IMR-90 (cell line): ENCODE data around the gene MINDY1. TPM values are rescaled to one million over a fixed set of nuclear protein-coding genes. Genes with fewer than 3 reads are reported as not detected.

Source experiments
- ATAC-seq: fragments of 200-7000 bp; cut with Tn5 transposase; 2 replicates; pipeline ENCODE4 v1.9.1; 2020; ENCODE audit warnings: low read depth, mild to moderate bottlenecking, moderate library complexity
- BruUV-seq: library from RNA; stranded (reverse); fragments of 400-500 nt; replicated peaks from 2 replicates; lab custom pipeline; 2021; lab: Mats Ljungman, UMichigan
- CTCF ChIA-PET: fragments of 300-600 bp; formaldehyde crosslinking; extraction: SDS; loops from one replicate; lab custom pipeline; 2021; ENCODE audit warnings: antibody characterized with exemption; lab: Yijun Ruan, JAX
- POLR2A ChIA-PET: fragments of 300-600 bp; sonication (Branson Sonifier 250); formaldehyde crosslinking; loops from one replicate; lab custom pipeline; 2022; ENCODE audit warnings: antibody characterized with exemption; ENCODE audit not compliant: unreplicated experiment; lab: Charles Lee
- DNase-seq: peaks from one replicate; pipeline ENCODE4 v3.0.0; 2013
- H2AFZ ChIP-seq: replicated peaks from 2 replicates; pipeline ENCODE3; 2013; ENCODE audit warnings: low read length, mild to moderate bottlenecking; ENCODE audit not compliant: poor library complexity
- H2AK5ac ChIP-seq: 2 replicates; pipeline ENCODE4 v1.6.1; 2013; ENCODE audit warnings: low read depth, low read length, inconsistent platforms
- H2AK9ac ChIP-seq: replicated peaks from 2 replicates; pipeline ENCODE3; 2013; ENCODE audit warnings: mild to moderate bottlenecking, low read depth, low read length, moderate library complexity; ENCODE audit not compliant: poor library complexity
- H2BK120ac ChIP-seq: 2 replicates; pipeline ENCODE4 v1.6.1; 2013; ENCODE audit warnings: low read depth, low read length, inconsistent platforms
- H2BK15ac ChIP-seq: 3 replicates; pipeline ENCODE4 v1.6.1; 2013; ENCODE audit warnings: low read depth, low read length, inconsistent platforms
- H2BK20ac ChIP-seq: 2 replicates; pipeline ENCODE4 v1.6.1; 2013; ENCODE audit warnings: low read depth, mild to moderate bottlenecking, inconsistent platforms, low read length, moderate library complexity
- H2BK5ac ChIP-seq: 2 replicates; pipeline ENCODE4 v1.6.1; 2013; ENCODE audit warnings: mild to moderate bottlenecking, low read depth, low read length, inconsistent platforms; ENCODE audit not compliant: poor library complexity, severe bottlenecking
- H3K14ac ChIP-seq: replicated peaks from 2 replicates; pipeline ENCODE4 v1.6.1; 2013; ENCODE audit warnings: low read depth, low read length, inconsistent platforms
- H3K18ac ChIP-seq: 2 replicates; pipeline ENCODE4 v1.6.1; 2013; ENCODE audit warnings: low read depth, low read length, control low read depth
- H3K23ac ChIP-seq: 2 replicates; pipeline ENCODE4 v1.6.1; 2013; ENCODE audit warnings: low read depth, low read length, inconsistent platforms
- H3K27ac ChIP-seq: 2 replicates; pipeline ENCODE4 v1.5.1; 2013; ENCODE audit warnings: mild to moderate bottlenecking, control low read depth, low read length; ENCODE audit not compliant: insufficient read depth
- H3K27me3 ChIP-seq: 2 replicates; pipeline ENCODE4 v1.6.1; 2013; ENCODE audit warnings: low read length; ENCODE audit not compliant: control insufficient read depth, insufficient read depth
- H3K36me3 ChIP-seq: 2 replicates; pipeline ENCODE4 v1.6.1; 2013; ENCODE audit warnings: low read length, mixed read lengths; ENCODE audit not compliant: control insufficient read depth, insufficient read depth
- H3K4ac ChIP-seq: 2 replicates; pipeline ENCODE4 v1.6.1; 2013; ENCODE audit warnings: low read depth, low read length, inconsistent platforms
- H3K4me1 ChIP-seq: 2 replicates; pipeline ENCODE4 v1.6.1; 2013; ENCODE audit warnings: low read length, mixed read lengths; ENCODE audit not compliant: control insufficient read depth, insufficient read depth
- H3K4me2 ChIP-seq: 2 replicates; pipeline ENCODE4 v1.6.1; 2013; ENCODE audit warnings: low read depth, mild to moderate bottlenecking, control low read depth, low read length, moderate library complexity
- H3K4me3 ChIP-seq: 2 replicates; pipeline ENCODE4 v1.5.1; 2013; ENCODE audit warnings: low read depth, mild to moderate bottlenecking, control low read depth, low read length, moderate library complexity; ENCODE audit not compliant: insufficient read depth
- H3K56ac ChIP-seq: 2 replicates; pipeline ENCODE4 v1.6.1; 2013; ENCODE audit warnings: low read length, inconsistent platforms; ENCODE audit not compliant: insufficient read depth; ENCODE audit errors: extremely low read depth
- H3K79me1 ChIP-seq, 2 experiments: 2 replicates each; pipeline ENCODE4 v1.6.1; 2013; ENCODE audit warnings: low read length in 2 of 2, inconsistent platforms in 1 of 2, low read depth in 1 of 2
- H3K9ac ChIP-seq: 2 replicates; pipeline ENCODE4 v1.6.1; 2013; ENCODE audit warnings: low read depth, low read length, control low read depth
- H3K9me1 ChIP-seq: 2 replicates; pipeline ENCODE4 v1.6.1; 2013; ENCODE audit warnings: low read length, inconsistent platforms; ENCODE audit not compliant: insufficient read depth
- H3K9me3 ChIP-seq: 2 replicates; pipeline ENCODE4 v1.6.1; 2013; ENCODE audit warnings: low read length; ENCODE audit not compliant: control insufficient read depth, insufficient read depth
- H4K20me1 ChIP-seq: 2 replicates; pipeline ENCODE4 v1.6.1; 2013; ENCODE audit warnings: low read length, inconsistent platforms; ENCODE audit not compliant: insufficient read depth
- H4K5ac ChIP-seq: 2 replicates; pipeline ENCODE4 v1.6.1; 2013; ENCODE audit warnings: mild to moderate bottlenecking, low read depth, low read length, control low read depth
- H4K8ac ChIP-seq, 2 experiments: 2 replicates each; pipeline ENCODE4 v1.6.1; 2013; ENCODE audit warnings: low read depth in 2 of 2, low read length in 2 of 2, control low read depth in 1 of 2, inconsistent platforms in 1 of 2
- H4K91ac ChIP-seq: 2 replicates; pipeline ENCODE4 v1.6.1; 2013; ENCODE audit warnings: low read depth, low read length, inconsistent platforms; ENCODE audit not compliant: insufficient read depth
- CEBPB ChIP-seq: IDR thresholded peaks from 2 replicates; pipeline ENCODE4 v1.6.1; 2012; ENCODE audit warnings: low read depth, low read length, improper control_type of control experiment
- CHD1 ChIP-seq: IDR thresholded peaks from 2 replicates; pipeline ENCODE4 v1.6.1; 2012; ENCODE audit warnings: low read depth, low read length, improper control_type of control experiment
- MAFK ChIP-seq: IDR thresholded peaks from 2 replicates; pipeline ENCODE4 v1.6.1; 2012; ENCODE audit warnings: low read depth, low read length, improper control_type of control experiment
- MAZ ChIP-seq: IDR thresholded peaks from 2 replicates; pipeline ENCODE4 v1.6.1; 2012; ENCODE audit warnings: low read depth, mild to moderate bottlenecking, low read length, improper control_type of control experiment, moderate library complexity, borderline replicate concordance
- MXI1 ChIP-seq: IDR thresholded peaks from 2 replicates; pipeline ENCODE4 v1.6.1; 2012; ENCODE audit warnings: low read depth, mild to moderate bottlenecking, low read length, moderate library complexity, borderline replicate concordance
- RCOR1 ChIP-seq: IDR thresholded peaks from 2 replicates; pipeline ENCODE4 v1.6.1; 2012; ENCODE audit warnings: mild to moderate bottlenecking, low read length, improper control_type of control experiment; ENCODE audit not compliant: insufficient replicate concordance
- RFX5 ChIP-seq: IDR thresholded peaks from 2 replicates; pipeline ENCODE4 v1.8.0; 2012; ENCODE audit warnings: low read depth, mild to moderate bottlenecking, low read length, moderate library complexity
- SMC3 ChIP-seq: fragments of 150-350 bp; IDR thresholded peaks from 2 replicates; pipeline ENCODE4 v1.6.1; 2016; ENCODE audit warnings: low read depth, mild to moderate bottlenecking, antibody characterized with exemption, low read length, moderate library complexity
- USF2 ChIP-seq: fragments of 150-350 bp; IDR thresholded peaks from 2 replicates; pipeline ENCODE4 v1.6.1; 2017; ENCODE audit warnings: mild to moderate bottlenecking, antibody characterized with exemption, low read length, low read depth
- dilution Hi-C: fragments of 300-500 bp; cut with HindIII; formaldehyde crosslinking; loops from one replicate; pipeline ENCODE4 v1.14.3; 2018; ENCODE audit warnings: low sequenced_read_pairs; ENCODE audit not compliant: unreplicated experiment
- in situ Hi-C: fragments of 300-500 bp; cut with MboI; formaldehyde crosslinking; loops from 3 replicates; pipeline ENCODE4 v1.14.3; 2019; ENCODE audit warnings: low sequenced_read_pairs, inconsistent platforms, mixed read lengths
- intact Hi-C: fragments of 100-400 bp; cut with micrococcal nuclease; formaldehyde crosslinking; loops from 2 replicates; pipeline ENCODE4 v1.10.0; 2022
- polyA plus RNA-seq, 3 experiments: library from polyadenylated mRNA; depleted of rRNA; stranded (reverse); fragments of >200 nt; gene quantifications; 2 replicates each; pipeline ENCODE4 v1.2.3, GENCODE V29; 2012; ENCODE audit warnings: low replicate concordance in 1 of 3
- total RNA-seq: library from RNA; depleted of rRNA; stranded (reverse); fragments of >200 nt; gene quantifications from 2 replicates; pipeline ENCODE4 v1.2.3, GENCODE V29; 2012

MINDY1 gene
- total and polyA plus RNA-seq, 2 of the 4 experiments (the other 2 are of a cell fraction), result 6.6 to 7.3 TPM

- Histone ChIP-seq H3K23ac (no peak overlapping the region), H2AK9ac (no peak overlapping the region), H2AFZ (no peak overlapping the region), H3K9me1 (no peaks in the 10 kb centered on the region), H3K9me3 (no peaks in the 10 kb centered on the region), H4K91ac (no peak overlapping the region), H3K4ac (no peak overlapping the region), H3K4me1 (no peaks in the 10 kb centered on the region), H3K27me3 (no peaks in the 10 kb centered on the region), H3K18ac (no peak overlapping the region), H3K27ac (no peak overlapping the region), H2BK15ac (no peak overlapping the region), H3K4me2 (no peak overlapping the region), H3K56ac (no peak overlapping the region), H2BK20ac (no peak overlapping the region), H3K4me3 (no peak overlapping the region), H3K36me3 (peaks cover 18% of the 10 kb centered on the region), H2AK5ac (no peak overlapping the region), H4K5ac (no peak overlapping the region), H4K8ac (no peak overlapping the region), H4K20me1 (no peaks in the 10 kb centered on the region; the same call in 1 of the 2 replicates), H3K79me1 (no peaks in the 10 kb centered on the region; a peak in 1 of 4 replicates), H3K9ac (no peak overlapping the region), H2BK5ac (no peak overlapping the region), H3K14ac (no peak overlapping the region), H2BK120ac (no peak overlapping the region)
- ATAC-seq, result no peak
- no peak for DNase-seq
- ChIA-PET POLR2A (no interaction called here), CTCF (interaction anchor here (0.6 kb wide), 1 partner anchor 72 kb away, joined by 3 read pairs; no protein-coding TSS in a partner anchor)
- intact Hi-C loops (no loop called here), in situ Hi-C loops (no loop called here), dilution Hi-C loops (no loop called here)
- TF ChIP-seq CEBPB (no peak), MAZ (no peak), SMC3 (no peak), RFX5 (no peak), MAFK (no peak), MXI1 (no peak), CHD1 (no peak), RCOR1 (no peak), USF2 (no peak)
- no TSS peak for BruUV-seq
These were observed 19.8 kb upstream of the MINDY1 start for GRCh38 chr1:151026460-151026859.
